SH-SY5Y (cell line): Measurements from ENCODE around the gene FGF1.

Experiments used
- GATA2 ChIP-seq: IDR thresholded peaks from 2 replicates; pipeline ENCODE4 v1.6.1; 2011; ENCODE audit warnings: mild to moderate bottlenecking, low read depth, low read length
- GATA3 ChIP-seq: IDR thresholded peaks from 2 replicates; pipeline ENCODE4 v1.6.1; 2011; ENCODE audit warnings: low read depth, mild to moderate bottlenecking, low read length, moderate library complexity

DNA sequence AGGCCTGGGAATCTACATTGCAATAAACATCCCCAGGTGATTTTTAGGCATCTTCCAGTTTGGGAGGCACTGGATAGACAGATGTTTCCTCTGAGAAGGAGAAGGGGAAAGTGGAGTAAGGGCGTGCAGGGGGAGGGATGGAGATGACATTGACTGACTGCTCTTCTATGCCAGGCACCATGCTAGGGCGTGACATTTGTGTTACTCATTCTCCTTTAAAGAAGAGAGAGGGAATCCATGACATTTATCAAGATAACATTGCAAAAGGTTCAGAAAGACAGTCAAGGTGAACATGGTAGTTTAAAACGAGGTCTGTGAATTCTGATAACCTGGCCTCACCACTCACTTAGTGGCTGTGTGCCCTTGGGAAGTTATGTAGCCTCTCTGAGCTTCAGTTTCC lies 35.8 kb downstream of the FGF1 start:
- TF ChIP-seq GATA2: no peak
- no peak for TF ChIP-seq GATA3
